ENCODE data around the gene HDHD3. TPM values are rescaled to one million over a fixed set of nuclear protein-coding genes. Genes with fewer than 3 reads are reported as not detected.

HDHD3 gene
- total RNA-seq, 1 experiment from 2014 or later = 15.7 TPM

GRCh38 chr9:113389451-113389850, 12.7 kb upstream of the HDHD3 start:
- Mint-ChIP-seq H3K9me3 (no peaks in the 10 kb centered on the region), H3K36me3 (peaks cover 4% of the 10 kb centered on the region), H3K27ac (no peak overlapping the region), H3K4me1 (no peaks in the 10 kb centered on the region), H3K4me3 (no peak overlapping the region), H3K27me3 (ENCODE audit: low read depth) (no peaks in the 10 kb centered on the region)
- DNase-seq (ENCODE audit: low spot score) = no peak
- ChIA-PET CTCF (no interaction called here), POLR2A (no interaction called here)
- TF ChIP-seq SOX15 (CRISPR knock-in tag; IDR thresholded peaks at IDR 0.05) (no peak), ZNF416 (CRISPR knock-in tag; IDR thresholded peaks at IDR 0.05) (no peak), MYBL2 (CRISPR knock-in tag; IDR thresholded peaks at IDR 0.05) (no peak), ERG (CRISPR knock-in tag; IDR thresholded peaks at IDR 0.05) (no peak), E2F1 (CRISPR knock-in tag; IDR thresholded peaks at IDR 0.05) (no peak), ZNF671 (CRISPR knock-in tag; IDR thresholded peaks at IDR 0.05) (no peak), GABPB1 (CRISPR knock-in tag; IDR thresholded peaks at IDR 0.05) (no peak), FOXP1 (CRISPR knock-in tag; IDR thresholded peaks at IDR 0.05; ENCODE audit: borderline replicate concordance) (no peak), ZBTB43 (CRISPR knock-in tag; IDR thresholded peaks at IDR 0.05) (no peak), ZMAT4 (CRISPR knock-in tag; IDR thresholded peaks at IDR 0.05) (no peak), RELA (CRISPR knock-in tag; IDR thresholded peaks at IDR 0.05; ENCODE audit: borderline replicate concordance) (no peak), ATF2 (CRISPR knock-in tag; IDR thresholded peaks at IDR 0.05; ENCODE audit: borderline replicate concordance, low read depth) (no peak), NFATC4 (CRISPR knock-in tag; IDR thresholded peaks at IDR 0.05) (no peak), KAT7 (CRISPR knock-in tag; IDR thresholded peaks at IDR 0.05; ENCODE audit: borderline replicate concordance) (no peak), ZNF396 (CRISPR knock-in tag; IDR thresholded peaks at IDR 0.05; ENCODE audit: borderline replicate concordance) (no peak), HMGXB4 (CRISPR knock-in tag; IDR thresholded peaks at IDR 0.05) (no peak)
- TF ChIP-seq, protein P1, sequence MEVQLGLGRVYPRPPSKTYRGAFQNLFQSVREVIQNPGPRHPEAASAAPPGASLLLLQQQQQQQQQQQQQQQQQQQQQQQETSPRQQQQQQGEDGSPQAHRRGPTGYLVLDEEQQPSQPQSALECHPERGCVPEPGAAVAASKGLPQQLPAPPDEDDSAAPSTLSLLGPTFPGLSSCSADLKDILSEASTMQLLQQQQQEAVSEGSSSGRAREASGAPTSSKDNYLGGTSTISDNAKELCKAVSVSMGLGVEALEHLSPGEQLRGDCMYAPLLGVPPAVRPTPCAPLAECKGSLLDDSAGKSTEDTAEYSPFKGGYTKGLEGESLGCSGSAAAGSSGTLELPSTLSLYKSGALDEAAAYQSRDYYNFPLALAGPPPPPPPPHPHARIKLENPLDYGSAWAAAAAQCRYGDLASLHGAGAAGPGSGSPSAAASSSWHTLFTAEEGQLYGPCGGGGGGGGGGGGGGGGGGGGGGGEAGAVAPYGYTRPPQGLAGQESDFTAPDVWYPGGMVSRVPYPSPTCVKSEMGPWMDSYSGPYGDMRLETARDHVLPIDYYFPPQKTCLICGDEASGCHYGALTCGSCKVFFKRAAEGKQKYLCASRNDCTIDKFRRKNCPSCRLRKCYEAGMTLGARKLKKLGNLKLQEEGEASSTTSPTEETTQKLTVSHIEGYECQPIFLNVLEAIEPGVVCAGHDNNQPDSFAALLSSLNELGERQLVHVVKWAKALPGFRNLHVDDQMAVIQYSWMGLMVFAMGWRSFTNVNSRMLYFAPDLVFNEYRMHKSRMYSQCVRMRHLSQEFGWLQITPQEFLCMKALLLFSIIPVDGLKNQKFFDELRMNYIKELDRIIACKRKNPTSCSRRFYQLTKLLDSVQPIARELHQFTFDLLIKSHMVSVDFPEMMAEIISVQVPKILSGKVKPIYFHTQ (CRISPR knock-in tag; IDR thresholded peaks at IDR 0.05) = no peak
- TF ChIP-seq, protein P2, sequence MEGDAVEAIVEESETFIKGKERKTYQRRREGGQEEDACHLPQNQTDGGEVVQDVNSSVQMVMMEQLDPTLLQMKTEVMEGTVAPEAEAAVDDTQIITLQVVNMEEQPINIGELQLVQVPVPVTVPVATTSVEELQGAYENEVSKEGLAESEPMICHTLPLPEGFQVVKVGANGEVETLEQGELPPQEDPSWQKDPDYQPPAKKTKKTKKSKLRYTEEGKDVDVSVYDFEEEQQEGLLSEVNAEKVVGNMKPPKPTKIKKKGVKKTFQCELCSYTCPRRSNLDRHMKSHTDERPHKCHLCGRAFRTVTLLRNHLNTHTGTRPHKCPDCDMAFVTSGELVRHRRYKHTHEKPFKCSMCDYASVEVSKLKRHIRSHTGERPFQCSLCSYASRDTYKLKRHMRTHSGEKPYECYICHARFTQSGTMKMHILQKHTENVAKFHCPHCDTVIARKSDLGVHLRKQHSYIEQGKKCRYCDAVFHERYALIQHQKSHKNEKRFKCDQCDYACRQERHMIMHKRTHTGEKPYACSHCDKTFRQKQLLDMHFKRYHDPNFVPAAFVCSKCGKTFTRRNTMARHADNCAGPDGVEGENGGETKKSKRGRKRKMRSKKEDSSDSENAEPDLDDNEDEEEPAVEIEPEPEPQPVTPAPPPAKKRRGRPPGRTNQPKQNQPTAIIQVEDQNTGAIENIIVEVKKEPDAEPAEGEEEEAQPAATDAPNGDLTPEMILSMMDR (IDR thresholded peaks at IDR 0.05) = no peak
- TF ChIP-seq, protein P3, sequence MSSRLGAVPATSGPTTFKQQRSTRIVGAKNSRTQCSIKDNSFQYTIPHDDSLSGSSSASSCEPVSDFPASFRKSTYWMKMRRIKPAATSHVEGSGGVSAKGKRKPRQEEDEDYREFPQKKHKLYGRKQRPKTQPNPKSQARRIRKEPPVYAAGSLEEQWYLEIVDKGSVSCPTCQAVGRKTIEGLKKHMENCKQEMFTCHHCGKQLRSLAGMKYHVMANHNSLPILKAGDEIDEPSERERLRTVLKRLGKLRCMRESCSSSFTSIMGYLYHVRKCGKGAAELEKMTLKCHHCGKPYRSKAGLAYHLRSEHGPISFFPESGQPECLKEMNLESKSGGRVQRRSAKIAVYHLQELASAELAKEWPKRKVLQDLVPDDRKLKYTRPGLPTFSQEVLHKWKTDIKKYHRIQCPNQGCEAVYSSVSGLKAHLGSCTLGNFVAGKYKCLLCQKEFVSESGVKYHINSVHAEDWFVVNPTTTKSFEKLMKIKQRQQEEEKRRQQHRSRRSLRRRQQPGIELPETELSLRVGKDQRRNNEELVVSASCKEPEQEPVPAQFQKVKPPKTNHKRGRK (CRISPR knock-in tag; IDR thresholded peaks at IDR 0.05; ENCODE audit: borderline replicate concordance) = no peak
- TF ChIP-seq, protein P4, sequence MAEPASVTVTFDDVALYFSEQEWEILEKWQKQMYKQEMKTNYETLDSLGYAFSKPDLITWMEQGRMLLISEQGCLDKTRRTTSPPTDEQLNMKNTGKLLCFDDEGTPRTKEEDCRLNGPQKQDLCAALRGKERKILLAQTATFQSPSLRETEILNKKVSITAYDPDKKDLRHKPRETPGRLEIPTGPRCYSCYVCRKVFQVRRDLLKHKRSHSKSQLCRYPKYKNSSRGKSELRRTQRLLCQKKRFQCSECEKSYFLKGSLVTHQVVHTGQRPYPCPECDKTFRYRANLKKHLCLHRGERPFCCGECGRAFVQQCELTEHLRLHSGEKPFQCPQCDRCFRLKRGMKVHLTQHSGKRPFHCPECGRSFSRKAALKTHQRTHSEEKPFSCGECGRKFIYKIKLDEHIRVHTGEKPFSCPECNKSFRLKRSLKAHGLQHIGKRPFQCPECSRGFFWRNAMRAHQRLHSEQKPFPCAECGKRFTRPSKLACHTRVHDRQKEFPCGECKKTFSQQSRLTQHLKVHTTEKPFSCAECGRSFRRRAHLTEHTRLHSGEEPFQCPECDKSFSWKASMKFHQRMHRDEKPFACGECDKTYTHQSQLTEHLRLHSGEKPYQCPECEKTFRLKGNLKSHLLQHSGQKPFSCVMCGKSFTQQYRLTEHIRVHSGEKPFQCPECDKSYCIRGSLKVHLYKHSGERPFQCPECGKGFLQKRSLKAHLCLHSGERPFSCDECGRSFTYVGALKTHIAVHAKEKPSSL (CRISPR knock-in tag; conservative IDR thresholded peaks at IDR 0.05) = no peak
- ATAC-seq = no peak
